WI38 (cell line): ENCODE measurements around the gene DACH1.

Source experiments
- H3K4me3 ChIP-seq: 2 replicates; pipeline ENCODE4 v1.5.1; 2011; ENCODE audit warnings: low read depth, mild to moderate bottlenecking, control low read depth, low read length
- CTCF ChIP-seq: IDR thresholded peaks from 2 replicates; pipeline ENCODE4 v1.5.1; 2012; ENCODE audit warnings: low read depth, mild to moderate bottlenecking, control low read depth, low read length

DACH1 gene

GRCh38 chr13:71412231-71412630, 454.8 kb downstream of the DACH1 start:
- no peak for TF ChIP-seq CTCF
- no peak overlapping the region for H3K4me3 ChIP-seq

GRCh38 chr13:71408416-71408815, 458.6 kb downstream of the DACH1 start:
- H3K4me3 ChIP-seq = no peak overlapping the region
- TF ChIP-seq CTCF = no peak

GRCh38 chr13:71399631-71400215, 467.3 kb downstream of the DACH1 start:
- no peak overlapping the region for H3K4me3 ChIP-seq
- no peak for TF ChIP-seq CTCF

GRCh38 chr13:71396149-71396548, 470.9 kb downstream of the DACH1 start:
- no peak for TF ChIP-seq CTCF
- no peak overlapping the region for H3K4me3 ChIP-seq

GRCh38 chr13:71395053-71395452, 472.0 kb downstream of the DACH1 start:
- no peak overlapping the region for H3K4me3 ChIP-seq
- no peak for TF ChIP-seq CTCF

GRCh38 chr13:71394176-71394575, 472.8 kb downstream of the DACH1 start:
- H3K4me3 ChIP-seq = no peak overlapping the region
- TF ChIP-seq CTCF = no peak
